Stimulated activated CD8-positive, alpha-beta memory T cell treated with anti-CD3 and anti-CD28 coated beads, Interleukin-15, amount 100 ng/mL, for 1 hour (primary cell): ENCODE data around the gene EEF1A2.
A peak's percentile ranks its signal among the peaks of the same experiment; 100 is the strongest.

Experiments
- DNase-seq: peaks from one replicate; pipeline ENCODE4 v3.0.0-alpha.2; 2020; ENCODE audit warnings: low read depth

EEF1A2 gene

GRCh38 chr20:63500151-63500901, 1.4 kb upstream of the EEF1A2 start:
- DNase-seq = no peak

- DNase-seq = no peak
Observed at GRCh38 chr20:63499338-63499969, 571 bp upstream of the EEF1A2 start.

DNA sequence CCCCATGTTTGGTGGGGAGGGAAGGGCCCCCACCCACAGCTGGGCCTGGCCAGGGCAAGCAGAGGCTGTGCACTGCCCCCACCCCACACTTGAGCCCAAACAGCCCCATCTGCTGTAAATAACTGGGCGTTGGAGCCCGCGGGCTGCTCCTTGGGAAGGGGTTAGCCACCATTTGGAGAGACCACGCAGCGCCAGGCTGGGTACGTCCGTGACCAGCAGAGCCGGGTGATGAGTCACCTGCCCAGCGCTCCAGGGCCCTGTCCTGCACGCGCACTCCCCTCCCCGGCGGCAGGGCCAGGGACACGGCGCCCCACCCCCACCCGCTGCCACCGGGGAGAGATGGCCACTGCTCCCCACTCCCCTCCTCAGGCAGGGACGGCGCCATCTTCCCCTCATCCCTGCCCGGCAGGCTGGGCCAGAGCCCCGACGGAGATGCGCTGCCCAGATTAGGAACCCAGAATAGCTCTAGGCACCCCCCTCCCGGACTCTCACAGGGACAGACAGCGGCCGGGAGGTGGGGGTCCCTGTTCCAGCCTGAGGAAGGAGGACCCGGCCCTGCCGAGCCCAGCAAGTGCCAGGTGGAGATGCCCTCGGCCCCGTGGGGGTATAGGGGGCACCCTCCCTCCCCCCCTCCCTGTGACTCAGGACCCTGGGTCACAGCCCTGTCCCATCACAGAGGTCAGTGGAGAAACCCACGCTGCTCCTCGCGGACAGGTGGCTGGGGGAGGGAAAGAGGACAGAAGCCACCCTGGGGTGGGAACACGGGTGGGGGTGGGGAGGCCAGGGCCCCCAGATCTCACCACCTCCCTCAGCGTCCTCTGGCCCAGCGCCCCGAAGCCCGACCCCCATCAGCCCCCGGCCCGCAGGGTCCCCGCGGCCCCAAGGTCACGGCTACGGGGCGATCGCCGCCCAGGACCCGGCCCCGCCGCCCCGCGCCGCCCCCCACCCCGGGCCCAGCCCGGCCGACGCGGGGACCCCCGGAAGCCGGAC, 642 bp downstream of the EEF1A2 start:
- no peak for DNase-seq

DNA sequence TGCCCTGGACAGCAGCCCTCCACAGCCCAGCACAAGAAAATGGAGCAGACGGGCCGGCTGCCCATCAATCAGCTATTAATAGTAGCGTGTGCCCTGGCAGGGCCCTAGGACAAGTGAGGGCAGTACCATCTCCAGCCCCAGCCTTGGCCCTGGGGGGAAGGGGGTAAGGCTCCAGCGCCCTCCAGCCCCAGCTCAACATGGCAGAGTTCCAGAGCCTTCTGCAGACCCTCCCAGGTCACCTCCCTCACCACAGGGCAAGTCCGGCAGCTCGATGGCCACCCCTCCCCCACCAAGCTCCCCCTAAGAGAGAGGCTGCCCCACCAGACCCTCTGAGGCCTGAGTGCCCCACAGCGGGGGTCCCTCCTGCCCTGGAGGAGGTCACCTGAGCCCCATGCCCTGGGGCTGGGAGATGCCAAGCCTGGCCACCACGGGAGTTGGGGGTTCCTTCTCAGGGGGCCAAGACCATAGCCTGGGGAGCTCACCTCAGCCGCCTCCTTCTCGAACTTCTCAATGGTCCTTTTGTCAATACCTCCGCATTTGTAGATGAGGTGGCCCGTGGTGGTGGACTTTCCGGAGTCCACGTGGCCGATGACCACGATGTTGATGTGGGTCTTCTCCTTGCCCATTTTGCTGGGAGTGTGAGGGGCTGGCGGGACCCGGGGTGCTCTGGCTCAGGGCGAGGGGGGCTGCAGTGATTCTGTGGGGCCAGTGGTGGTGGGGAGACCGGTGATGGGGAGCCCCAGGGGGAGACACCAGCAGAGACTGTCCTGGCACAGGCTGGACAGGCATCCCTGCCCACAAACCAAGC, 1.5 kb downstream of the EEF1A2 start:
- no peak for DNase-seq

GRCh38 chr20:63496596-63497120, 2.2 kb downstream of the EEF1A2 start:
- DNase-seq = no peak

DNA sequence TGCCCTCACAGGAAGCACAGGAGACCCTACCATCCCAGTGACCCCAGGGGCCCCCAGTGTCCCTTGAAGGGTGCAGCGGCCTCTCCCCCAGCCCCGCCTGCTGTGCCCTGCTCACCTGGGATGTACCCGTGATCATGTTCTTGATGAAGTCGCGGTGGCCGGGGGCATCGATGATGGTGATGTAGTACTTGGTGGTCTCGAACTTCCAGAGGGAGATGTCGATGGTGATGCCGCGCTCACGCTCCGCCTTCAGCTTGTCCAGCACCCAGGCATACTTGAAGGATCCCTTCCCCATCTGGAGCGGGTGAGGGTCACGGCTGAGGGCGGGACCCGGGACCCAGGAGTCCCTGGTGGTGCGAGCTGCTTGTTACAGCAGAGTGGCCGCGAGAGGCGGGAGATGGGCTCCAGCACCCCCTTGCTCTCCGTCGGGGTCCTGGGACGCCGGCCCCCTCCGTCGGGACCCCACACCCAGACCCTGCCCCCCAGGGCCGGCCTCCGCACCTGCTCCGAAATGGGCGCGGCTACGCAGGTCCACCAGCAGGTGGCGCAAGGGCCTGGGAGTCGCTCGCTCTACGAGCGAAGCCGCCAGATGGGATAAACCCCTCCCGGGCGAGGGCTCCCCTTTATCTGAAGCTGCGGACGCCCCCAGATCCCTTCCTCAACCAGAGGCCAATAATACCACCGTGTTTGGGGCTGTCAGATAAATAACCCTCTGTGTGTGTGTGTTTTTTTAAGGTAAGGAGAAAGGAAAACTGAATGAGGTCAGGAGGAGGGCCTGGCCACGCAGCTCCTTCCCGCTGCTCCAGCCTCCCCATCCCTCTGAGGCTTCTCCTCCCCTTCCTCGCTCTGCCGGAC, 2.9 kb downstream of the EEF1A2 start:
- peak; percentile 67 for DNase-seq

DNA sequence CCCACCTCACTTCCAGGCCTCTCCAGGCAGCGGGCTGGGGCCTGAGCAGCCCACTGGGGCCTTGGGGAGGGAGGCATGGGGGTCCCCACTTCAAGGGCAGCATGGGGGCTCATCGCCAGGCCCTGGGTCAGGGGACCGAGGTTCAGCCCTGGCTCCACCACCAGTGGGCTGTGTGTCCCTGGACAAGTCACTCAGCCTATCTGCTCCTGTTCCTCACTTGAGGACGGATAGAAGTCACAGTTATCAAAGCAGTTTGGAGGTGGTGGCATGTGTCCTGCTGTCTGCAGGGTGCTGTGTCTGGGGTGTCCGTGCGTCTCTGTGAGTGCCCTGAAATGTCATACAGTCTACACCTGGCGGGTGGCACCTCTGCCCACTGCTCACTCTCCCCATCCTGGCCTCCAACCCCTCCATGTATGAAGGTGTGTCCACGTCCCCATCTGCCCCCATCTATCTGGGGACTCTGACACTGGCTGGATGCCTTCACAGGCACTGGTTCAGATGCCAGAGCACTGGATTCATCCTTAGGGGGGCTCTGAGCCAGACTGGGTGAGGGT, 3.6 kb downstream of the EEF1A2 start:
- DNase-seq = no peak

- no peak for DNase-seq
Observed at GRCh38 chr20:63494420-63495166, 4.3 kb downstream of the EEF1A2 start.

- no peak for DNase-seq
Observed at GRCh38 chr20:63494084-63494419, 4.8 kb downstream of the EEF1A2 start.

DNA sequence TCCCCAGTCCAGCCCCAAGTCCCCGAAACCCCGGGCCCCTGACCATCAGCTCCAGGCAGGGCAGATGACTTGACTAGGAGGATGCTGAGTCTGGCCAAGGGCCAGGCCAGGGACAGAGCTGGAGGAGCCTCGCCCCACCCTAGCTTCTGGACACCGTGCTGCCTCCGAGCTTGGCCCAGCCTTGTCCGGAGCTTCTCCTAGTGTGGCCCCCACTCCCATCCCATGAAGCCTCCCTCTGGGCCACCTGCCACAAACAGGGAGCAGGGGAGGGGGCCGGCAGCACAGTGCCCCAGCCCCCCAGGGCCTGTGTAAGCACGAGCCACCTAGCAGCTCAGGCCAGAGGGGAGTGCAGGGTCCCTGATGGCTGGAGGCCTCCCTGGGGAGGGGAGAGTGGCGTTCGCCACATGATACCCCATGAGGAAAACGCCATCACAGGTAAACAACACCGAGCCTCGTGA, 5.3 kb downstream of the EEF1A2 start:
- DNase-seq = no peak

- no peak for DNase-seq
Observed at GRCh38 chr20:63492982-63493381, 5.9 kb downstream of the EEF1A2 start.

DNA sequence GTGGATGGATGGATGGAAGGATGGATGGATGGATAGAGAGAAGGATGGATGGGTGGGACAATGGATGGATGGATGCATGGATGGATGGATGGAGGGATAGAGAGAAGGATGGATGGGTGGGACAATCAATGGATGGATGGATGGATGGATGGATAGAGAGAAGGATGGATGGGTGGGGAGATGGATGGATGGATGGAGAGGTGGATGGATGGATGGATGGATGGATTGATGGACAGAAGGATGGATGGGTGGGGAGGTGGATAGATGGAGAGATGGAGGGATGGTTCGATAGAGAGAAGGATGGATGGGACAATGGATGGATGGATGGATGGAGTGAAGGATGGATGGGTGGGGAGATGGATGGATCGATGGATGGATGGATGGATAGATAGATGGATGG, 6.4 kb downstream of the EEF1A2 start:
- no peak for DNase-seq

DNA sequence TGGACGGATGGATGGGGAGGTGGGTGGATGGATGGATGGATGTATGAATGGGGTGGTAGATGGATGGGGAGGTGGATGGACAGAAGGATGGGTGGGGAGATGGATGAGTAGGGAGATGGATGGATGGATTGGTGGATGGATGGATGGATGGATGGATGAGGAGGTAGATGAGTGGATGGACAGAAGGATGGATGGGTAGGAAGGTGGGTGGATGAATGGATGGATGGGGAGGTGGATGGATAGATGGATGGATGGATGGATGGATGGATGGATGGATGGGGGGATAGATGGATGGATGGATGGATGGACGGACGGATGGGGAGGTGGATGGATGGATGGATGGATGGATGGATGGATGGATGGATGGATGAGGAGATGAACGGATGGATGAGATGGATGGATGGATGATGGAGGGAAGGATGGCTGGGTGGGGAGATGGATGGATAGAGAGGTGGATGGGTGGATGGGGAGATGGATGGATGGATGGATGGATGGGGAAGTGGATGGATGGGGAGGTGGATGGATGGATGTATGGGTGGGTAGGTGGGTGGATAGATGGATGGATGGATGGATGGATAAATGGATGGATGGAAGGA, 7.2 kb downstream of the EEF1A2 start:
- no peak for DNase-seq

DNA sequence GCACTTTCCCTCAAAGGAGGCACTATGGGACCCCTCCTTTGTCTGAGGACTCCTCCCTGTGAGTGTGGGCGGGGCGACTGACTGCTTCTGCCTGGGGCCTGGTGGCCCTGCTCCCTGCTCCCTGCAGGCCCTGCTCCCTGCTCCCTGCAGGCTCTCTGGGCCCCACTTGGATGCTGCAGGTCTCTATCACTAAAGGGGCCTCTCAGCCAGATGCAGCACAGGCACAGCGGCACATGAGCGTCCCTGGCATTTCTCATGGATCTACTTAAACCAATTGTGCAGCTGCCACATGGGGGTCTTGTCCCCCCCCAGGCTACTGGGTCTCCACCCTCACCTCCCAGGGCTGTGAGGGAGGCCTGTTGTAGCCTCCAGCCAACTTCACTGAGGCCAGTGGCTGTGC, 7.8 kb downstream of the EEF1A2 start:
- no peak for DNase-seq

GRCh38 chr20:63490416-63490815, 8.5 kb downstream of the EEF1A2 start:
- no peak for DNase-seq

DNA sequence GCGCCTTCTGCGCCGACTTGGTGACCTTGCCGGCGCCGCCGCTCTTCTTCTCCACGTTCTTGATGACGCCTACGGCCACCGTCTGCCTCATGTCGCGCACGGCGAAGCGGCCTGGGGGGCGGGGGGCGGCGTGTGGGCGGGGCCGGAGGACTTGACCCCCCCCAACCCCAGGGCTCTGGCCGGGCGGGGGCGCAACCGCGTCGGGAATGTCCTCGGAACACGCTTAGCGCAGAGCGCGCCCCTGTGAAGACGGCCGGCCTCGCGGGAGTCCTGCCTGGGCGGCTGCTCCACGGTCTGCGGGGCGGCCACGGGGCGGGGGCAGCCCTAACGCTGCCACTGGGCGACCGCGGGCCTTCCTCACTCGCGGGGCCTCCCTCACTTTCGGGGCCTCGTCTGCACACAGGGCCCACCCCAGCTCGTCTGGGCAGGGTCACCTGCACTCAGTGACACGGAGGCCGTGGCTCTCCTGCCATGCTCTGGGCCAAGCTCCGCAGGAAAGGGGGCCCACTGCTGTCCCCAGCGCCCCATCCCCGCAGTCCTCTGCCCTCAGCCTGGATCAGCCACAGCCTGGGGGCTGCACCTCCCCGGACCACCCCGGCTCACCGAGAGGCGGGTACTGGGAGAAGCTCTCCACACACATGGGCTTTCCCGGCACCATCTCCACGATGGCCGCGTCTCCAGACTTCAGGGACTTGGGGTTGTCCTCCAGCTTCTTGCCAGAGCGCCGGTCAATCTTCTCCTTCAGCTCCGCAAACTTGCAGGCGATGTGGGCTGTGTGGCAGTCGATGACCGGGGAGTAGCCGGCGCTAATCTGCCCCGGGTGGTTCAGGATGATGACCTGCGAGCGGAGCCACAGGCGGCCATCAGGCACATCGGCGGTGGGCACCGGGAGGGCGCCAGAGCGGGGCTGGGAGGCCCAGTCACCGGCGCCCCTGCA, 10.3 kb downstream of the EEF1A2 start:
- DNase-seq = no peak

DNA sequence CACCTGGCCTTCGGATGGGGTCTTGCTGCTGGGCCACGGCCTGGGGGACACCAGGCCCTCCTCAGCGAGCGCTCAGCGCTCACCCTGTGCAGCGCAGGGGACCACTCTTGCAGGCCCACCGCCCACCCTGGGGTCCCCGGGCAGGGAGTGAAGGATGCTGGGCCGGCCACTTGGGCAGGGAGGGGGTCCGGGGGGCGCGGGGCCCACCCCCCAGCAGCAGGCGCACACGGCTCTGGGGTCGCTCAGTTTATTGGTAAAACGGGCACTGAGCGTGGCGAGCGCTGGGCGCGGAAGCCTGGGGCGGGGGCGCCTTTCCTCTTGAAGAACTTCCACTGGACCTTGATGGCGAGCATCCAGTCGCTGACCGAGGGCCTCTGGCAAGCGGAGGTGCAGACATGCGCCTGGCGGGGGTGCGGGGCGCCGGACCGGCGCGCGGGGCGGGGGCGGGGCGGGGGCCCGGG, 11.1 kb downstream of the EEF1A2 start:
- no peak for DNase-seq
